Activated T-cell treated with anti-CD3 and anti-CD28 coated beads for 4 hours (primary cell): ENCODE results near the gene GALNT15.

Source experiments
- DNase-seq: peaks from one replicate; pipeline ENCODE4 v3.0.0-alpha.2; 2020

Gene GALNT15

DNA sequence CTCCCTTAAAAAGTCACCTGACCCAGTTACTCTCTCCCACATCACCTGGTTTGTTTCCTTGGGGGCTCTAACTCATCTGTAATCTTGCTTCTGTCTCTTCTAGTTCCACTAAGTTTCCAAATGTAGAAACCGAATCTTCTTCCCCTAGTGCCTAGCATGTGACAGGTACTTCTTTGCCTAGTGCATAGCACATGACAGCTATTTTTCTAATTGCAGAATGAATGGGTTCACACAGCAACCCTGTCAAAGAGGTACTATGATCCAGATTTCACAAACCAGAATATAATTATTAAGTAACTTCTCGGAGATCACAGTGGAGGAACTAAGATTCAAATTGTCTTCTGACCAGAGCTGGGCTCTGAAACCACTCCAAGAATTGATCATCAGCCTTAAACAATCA lies 82.8 kb downstream of the GALNT15 start:
- no peak for DNase-seq

DNA sequence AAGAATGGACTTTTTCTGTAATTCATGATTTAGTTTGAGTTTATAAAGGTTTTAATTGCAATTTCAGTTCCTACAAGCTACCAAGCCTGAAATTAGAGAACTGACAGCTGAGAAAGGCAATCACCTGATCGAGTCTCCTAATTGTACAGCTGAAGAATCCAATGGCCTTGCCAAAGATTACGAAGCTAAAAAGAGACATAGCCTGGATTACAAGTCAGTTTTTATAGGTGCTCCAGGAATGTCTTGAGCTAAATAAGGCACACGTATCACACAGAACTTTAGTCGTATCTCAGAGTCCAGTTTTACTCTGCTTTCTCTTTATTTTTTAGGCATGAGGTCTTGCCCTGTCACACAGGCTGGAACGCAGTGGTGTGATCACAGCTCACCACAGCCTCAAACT lies 83.7 kb downstream of the GALNT15 start:
- no peak for DNase-seq

GRCh38 chr3:16258866-16259265 lies 84.4 kb downstream of the GALNT15 start:
- DNase-seq = no peak

DNA sequence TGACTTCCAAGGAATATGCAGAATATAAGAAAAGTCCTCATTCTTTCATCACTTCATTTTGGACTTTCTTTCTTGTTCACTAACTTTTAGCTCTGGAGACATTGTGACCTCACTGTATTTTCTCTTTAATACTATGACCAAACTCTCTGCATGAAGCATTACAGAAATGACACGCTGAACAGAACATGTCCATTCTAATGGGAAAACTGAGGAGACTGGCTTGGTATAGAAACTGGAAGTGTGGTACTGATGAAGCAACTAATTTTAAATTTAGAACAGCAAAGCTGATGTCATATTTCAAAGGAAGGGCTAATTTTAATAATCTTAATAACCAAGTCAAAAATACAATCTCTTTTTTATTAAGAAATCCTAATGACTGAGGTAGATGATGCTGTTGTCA lies 85.6 kb downstream of the GALNT15 start:
- no peak for DNase-seq

- no peak for DNase-seq
Measured at GRCh38 chr3:16262174-16262573, 87.7 kb downstream of the GALNT15 start.

GRCh38 chr3:16264174-16264707 lies 89.8 kb downstream of the GALNT15 start:
- DNase-seq = no peak

DNA sequence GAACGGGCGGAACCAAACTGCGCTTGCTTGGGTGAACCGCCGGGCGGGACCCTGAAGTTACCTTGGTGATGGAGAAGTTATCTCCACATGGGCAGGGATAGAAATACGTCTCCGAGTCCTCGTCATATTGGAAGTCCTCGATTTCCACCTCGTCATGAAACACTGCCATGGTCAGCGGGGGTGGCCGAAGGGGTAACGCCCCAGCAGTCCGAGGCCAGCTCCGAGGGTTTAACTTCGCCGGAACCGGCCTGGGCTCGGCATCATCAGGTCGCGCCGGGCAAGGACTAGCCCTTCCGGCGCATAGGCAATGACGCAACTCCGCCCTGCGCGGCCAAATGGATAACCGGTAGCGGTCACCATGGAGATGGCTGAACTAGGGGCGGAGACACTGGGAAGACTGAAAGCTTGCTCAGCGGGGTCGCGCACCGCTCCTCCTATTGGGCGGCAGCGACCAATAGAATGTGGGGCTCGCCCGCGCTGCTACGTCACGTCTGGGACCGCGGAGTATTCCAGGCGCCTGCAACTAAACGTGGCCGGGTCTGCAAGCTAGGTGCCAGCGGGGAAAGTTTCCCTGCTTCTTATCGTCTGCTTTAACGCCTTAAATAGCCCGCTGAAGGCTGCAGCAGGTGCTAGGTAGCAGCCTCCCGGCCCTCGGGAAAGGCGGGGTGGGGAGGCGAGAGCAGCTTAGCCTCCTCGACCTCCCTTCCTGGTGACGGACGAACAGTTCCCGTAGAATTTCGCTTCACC lies 90.4 kb downstream of the GALNT15 start, which contains the start of the genes DPH3 and OXNAD1:
Gene DPH3, minus strand, starts transcription at position 236 of the 747 bp plus-strand sequence. Its CDS starts 67 bp downstream, at position 169.
Gene OXNAD1, plus strand, starts transcription at position 505 of the 747 bp plus-strand sequence. CDS start 5,741 bp downstream, outside the sequence.
- peak; percentile 99 for DNase-seq

- DNase-seq = no peak
Measured at GRCh38 chr3:16265455-16265786, 90.9 kb downstream of the GALNT15 start.

DNA sequence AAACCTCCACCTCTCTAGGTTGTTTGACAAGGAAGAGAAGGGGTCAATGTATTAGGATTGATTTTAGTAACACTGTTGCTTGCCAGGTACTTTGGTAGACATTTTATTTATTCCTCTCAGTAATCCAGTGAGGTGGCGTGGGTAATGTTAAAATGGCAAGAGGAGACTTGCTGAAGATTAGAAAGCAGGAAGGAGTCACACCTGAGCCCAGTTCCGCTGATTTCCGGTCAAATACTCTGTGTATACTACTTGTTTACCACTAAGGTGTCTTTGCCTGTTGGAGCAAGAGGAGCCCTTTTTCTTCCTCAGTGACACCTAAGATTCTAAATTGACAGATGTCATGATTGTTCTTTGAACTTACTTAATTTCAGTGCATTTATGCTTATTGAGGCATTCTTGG lies 92.2 kb downstream of the GALNT15 start:
- no peak for DNase-seq

GRCh38 chr3:16270855-16271254 lies 96.4 kb downstream of the GALNT15 start:
- no peak for DNase-seq

GRCh38 chr3:16272588-16272987 lies 98.1 kb downstream of the GALNT15 start:
- DNase-seq = no peak

DNA sequence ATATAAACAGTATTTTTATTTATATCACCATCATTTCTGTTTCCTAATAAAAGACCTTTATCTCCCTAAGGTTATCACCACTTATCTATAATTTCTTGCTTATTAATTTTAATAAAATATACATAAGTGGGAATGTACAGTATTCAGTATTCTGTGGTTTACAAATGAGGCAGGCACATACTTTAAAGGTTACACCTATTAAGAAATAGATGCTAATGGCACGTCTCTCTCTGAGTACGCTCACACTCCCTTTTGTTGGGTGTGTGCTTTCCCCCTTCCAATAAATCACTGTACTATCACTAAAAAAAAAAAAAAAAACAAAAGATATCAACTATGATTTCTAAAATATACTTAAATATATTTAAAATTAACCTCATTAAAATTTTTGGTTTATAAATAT lies 99.4 kb downstream of the GALNT15 start:
- no peak for DNase-seq

DNA sequence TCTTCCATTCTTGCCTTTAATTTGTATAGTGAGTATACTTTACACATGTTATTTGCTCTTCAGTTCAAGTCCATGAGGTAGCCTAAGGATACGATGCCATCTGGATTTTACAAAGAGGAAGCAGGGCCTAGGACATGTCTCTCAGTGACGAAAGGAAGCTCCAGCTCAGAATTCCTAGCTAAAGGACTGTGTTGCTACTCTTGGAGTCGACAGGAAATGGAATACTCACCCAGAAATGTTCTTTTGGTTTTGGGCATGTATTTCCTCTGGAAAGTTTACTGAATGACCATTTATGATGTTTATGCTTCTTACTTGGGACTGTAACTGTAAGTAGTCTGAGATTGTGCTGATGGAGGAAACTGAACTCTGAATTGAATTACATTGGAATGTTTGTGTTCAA lies 103.0 kb downstream of the GALNT15 start:
- DNase-seq = no peak

DNA sequence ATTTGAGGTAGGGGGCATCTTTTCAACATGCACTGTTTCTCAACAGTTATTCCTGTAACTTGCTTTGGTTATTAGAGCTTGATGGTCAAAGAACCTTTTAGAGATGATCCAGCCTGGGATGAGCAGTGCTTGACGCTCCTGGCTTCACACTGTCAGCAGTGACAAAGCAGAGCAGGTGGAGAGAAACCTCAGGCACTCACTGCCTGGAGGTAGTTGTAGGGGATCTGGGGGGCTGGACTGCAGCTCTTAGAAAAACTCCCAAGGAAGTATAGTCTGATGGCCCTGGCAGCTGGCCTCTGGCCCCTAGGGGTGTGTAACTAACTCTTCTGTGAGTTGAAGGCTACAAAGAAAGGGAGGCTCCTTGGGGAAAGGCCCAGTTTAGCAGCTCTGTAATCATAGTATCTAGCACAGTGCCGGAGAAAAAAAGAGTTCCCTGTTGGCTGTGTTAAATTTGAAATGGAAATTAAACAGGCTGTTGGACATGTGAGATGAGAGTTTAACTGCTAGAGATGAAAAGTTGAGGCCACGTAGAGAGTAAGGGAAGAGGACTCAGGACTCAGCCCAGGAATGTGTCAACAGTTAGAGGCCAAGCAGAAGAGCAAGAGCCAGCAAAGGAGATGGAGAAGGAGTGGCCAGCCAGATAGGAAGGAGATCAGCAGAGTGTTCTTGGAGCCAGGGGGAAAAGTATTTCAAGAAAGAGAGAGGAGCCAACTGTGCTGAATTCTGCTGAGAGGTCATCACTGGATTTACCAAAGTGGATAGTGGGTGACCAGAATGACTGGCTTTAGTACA lies 104.7 kb downstream of the GALNT15 start:
- DNase-seq = no peak

DNA sequence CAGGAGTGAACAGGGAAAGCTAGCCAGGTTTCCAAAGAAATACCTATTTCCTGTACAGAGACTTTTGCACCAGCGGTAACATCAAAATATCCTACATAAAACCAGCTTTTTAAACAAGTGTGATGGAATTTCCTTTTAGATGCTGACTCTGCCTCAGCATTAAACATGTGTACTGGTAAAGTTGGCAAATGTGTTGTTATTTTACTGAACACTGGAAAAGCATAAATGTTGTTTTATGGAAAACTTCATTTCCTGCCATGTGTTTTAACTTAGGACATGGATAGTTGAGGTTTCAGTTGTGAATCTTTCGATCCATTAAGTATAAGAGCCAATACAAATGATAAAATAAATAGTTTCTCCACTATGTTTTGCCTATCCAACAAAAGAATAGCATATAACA lies 106.2 kb downstream of the GALNT15 start:
- no peak for DNase-seq
